ENCODE results near the gene SH2D5.
A peak's percentile ranks its signal among the peaks of the same experiment; 100 is the strongest.

The SH2D5 gene

DNA sequence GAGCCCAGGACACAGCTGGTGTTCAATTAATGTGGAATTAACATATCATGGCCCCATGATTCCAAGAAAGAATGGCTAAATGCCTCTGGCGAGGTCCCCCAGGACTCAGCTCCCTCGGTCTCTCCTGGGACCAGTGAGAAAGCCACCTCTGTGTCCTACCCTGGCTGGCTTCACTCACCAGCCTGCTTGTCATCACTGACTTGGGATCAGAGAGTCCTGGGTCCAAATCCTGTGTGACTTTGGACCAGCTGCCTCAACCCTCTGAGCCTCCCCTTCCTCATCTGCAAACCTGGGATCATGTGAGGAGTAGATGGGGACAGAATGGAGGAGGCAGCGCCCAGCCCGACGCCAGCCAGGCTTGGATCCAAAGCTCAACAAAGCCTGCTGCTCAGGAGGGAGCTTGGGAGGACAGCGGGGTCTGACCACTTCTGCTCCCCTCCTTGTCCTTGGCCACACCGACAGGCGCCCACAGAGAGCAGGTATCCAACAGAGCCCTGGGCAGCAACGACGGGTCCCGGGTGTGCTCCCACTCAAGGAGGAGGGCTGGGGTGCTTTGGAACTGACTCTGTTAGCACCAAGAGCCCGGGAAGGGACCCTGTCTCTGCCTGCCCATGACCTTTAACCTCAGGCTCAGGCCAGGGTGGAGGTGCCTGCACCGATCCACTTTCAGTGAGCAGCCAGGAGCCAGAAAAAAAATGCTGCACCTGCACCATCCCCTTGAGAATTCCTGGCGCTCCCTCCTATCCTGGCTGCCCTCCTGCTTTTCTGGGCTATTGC, 3.2 kb downstream of the SH2D5 start:
- ATAC-seq (ENCODE audit: insufficient read depth, low read depth) (no peak), DNase-seq (no peak)
- H2AFZ ChIP-seq (ENCODE audit: low read depth, low read length) = no peak overlapping the region
- H3K27me3 ChIP-seq (ENCODE audit: insufficient read depth, low read length, poor library complexity) = peaks cover 12% of the 10 kb centered on the region
- no peak overlapping the region for H3K9ac ChIP-seq (ENCODE audit: low read depth, low read length)
- no peak overlapping the region for H3K4me2 ChIP-seq (ENCODE audit: insufficient read depth, low read length)
- TF ChIP-seq EZH2 (IDR thresholded peaks at IDR 0.05; ENCODE audit: borderline replicate concordance, low read depth, low read length, severe bottlenecking) = no peak
- TF ChIP-seq CTCF (IDR thresholded peaks at IDR 0.05; ENCODE audit: borderline replicate concordance, extremely low read depth, low read length, poor library complexity, severe bottlenecking) = no peak
- no peak overlapping the region for H3K4me3 ChIP-seq (ENCODE audit: low read depth in 1 of 2, low read length in 2 of 2)
- H3K79me2 ChIP-seq (ENCODE audit: insufficient read depth, low read length) = no peaks in the 10 kb centered on the region
- H3K36me3 ChIP-seq (ENCODE audit: insufficient read depth, low read length) = no peaks in the 10 kb centered on the region
- H4K20me1 ChIP-seq (ENCODE audit: insufficient read depth, low read length) = peaks cover 6% of the 10 kb centered on the region; the same call in 1 of the 2 replicates
- no peaks in the 10 kb centered on the region for H3K9me3 ChIP-seq (ENCODE audit: insufficient read depth, low read length, severe bottlenecking)
- no peak overlapping the region for H3K27ac ChIP-seq (ENCODE audit: low read length)
- no peaks in the 10 kb centered on the region for H3K4me1 ChIP-seq (ENCODE audit: insufficient read depth, low read length)

DNA sequence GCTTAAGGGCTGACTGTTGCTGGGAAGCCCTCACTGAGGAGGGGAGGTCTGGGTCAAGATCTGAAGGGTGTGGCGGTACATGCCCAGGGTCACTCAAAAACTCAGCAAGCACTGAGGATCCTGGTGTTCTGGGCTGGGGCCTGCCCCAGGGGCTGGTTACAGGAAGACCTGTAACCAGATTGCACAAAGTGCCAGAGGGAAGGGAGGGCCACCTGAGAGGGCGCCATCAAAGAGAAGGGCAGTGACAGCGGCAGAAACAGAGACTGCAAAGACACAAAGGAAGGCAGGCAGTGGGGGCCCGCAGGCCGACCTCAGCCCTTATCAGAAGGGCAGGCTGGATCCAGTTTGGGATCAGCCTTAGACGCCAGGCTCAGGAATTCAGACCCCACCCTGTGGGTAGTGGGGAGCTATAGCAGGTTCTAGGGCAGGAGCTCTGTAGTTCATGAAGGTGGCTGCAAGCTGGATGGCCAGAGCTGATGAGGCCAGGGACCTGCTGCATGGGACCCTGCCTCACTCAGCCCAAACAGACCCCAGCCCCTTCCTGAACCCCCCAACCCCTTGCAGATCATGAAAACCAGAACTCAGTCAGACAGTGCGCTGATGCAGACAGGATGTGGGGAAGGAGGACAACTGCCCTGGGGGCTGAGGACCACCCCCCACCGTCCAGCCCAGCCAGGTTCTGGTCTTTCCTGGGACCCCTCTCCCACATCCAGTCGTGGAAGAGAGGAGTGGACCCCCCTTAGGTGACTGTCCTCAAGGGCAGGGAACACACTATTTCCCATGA, 3.9 kb downstream of the SH2D5 start:
- no peak overlapping the region for H3K4me2 ChIP-seq (ENCODE audit: insufficient read depth, low read length)
- no peak overlapping the region for H3K9ac ChIP-seq (ENCODE audit: low read depth, low read length)
- no peaks in the 10 kb centered on the region for H3K79me2 ChIP-seq (ENCODE audit: insufficient read depth, low read length)
- no peaks in the 10 kb centered on the region for H3K36me3 ChIP-seq (ENCODE audit: insufficient read depth, low read length)
- no peak for DNase-seq
- H4K20me1 ChIP-seq (ENCODE audit: insufficient read depth, low read length) = peaks cover 6% of the 10 kb centered on the region; the same call in 1 of the 2 replicates
- no peak overlapping the region for H2AFZ ChIP-seq (ENCODE audit: low read depth, low read length)
- no peak for ATAC-seq (ENCODE audit: insufficient read depth, low read depth)
- no peaks in the 10 kb centered on the region for H3K9me3 ChIP-seq (ENCODE audit: insufficient read depth, low read length, severe bottlenecking)
- H3K27me3 ChIP-seq (ENCODE audit: insufficient read depth, low read length, poor library complexity) = peaks cover 12% of the 10 kb centered on the region
- H3K4me3 ChIP-seq (ENCODE audit: low read depth in 1 of 2, low read length in 2 of 2) = no peak overlapping the region
- H3K27ac ChIP-seq (ENCODE audit: low read length) = no peak overlapping the region
- no peaks in the 10 kb centered on the region for H3K4me1 ChIP-seq (ENCODE audit: insufficient read depth, low read length)
- TF ChIP-seq CTCF (IDR thresholded peaks at IDR 0.05; ENCODE audit: borderline replicate concordance, extremely low read depth, low read length, poor library complexity, severe bottlenecking) (no peak), EZH2 (IDR thresholded peaks at IDR 0.05; ENCODE audit: borderline replicate concordance, low read depth, low read length, severe bottlenecking) (no peak)

DNA sequence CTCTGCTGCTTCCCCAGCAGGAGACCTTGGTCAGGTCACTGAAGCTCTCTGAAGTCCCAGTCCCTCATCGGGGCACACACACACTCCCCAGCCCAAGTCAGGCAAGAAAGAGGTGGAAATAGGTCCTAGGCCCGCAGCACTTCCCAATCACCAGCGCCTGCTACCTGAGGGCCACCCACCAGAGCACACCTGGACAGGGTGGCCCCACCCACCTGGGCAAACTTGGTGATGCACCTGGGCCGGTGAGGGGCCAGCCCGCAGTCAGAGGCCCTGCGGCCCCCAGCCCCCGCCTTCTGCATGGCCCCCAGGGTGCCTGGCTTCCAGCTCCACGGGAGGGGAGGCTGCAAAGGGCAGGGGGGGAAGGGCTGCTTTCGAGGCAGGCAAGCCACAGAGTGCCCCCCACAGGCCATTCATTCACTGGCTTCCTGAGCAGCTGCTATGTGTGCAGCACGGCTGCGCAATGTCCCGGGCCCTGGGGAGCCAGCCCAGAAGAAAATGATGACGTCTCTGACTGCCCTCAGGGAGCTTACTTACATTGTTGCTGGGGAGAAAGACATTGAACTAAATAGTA, 4.7 kb downstream of the SH2D5 start:
- no peak for DNase-seq
- Histone ChIP-seq H3K27me3 (ENCODE audit: insufficient read depth, low read length, poor library complexity) (peaks cover 12% of the 10 kb centered on the region), H3K4me3 (ENCODE audit: low read depth in 1 of 2, low read length in 2 of 2) (no peak overlapping the region), H3K36me3 (ENCODE audit: insufficient read depth, low read length) (no peaks in the 10 kb centered on the region), H4K20me1 (ENCODE audit: insufficient read depth, low read length) (peaks cover 6% of the 10 kb centered on the region; the same call in 1 of the 2 replicates), H3K4me1 (ENCODE audit: insufficient read depth, low read length) (no peaks in the 10 kb centered on the region), H3K4me2 (ENCODE audit: insufficient read depth, low read length) (no peak overlapping the region), H2AFZ (ENCODE audit: low read depth, low read length) (no peak overlapping the region), H3K79me2 (ENCODE audit: insufficient read depth, low read length) (no peaks in the 10 kb centered on the region), H3K27ac (ENCODE audit: low read length) (no peak overlapping the region), H3K9me3 (ENCODE audit: insufficient read depth, low read length, severe bottlenecking) (no peaks in the 10 kb centered on the region), H3K9ac (ENCODE audit: low read depth, low read length) (no peak overlapping the region)
- TF ChIP-seq CTCF (IDR thresholded peaks at IDR 0.05; ENCODE audit: borderline replicate concordance, extremely low read depth, low read length, poor library complexity, severe bottlenecking) = peak; percentile 26
- TF ChIP-seq EZH2 (IDR thresholded peaks at IDR 0.05; ENCODE audit: borderline replicate concordance, low read depth, low read length, severe bottlenecking) = no peak
- no peak for ATAC-seq (ENCODE audit: insufficient read depth, low read depth)
